H1 (cell line): ENCODE results near the gene SLC25A52. TPM values are rescaled to one million over a fixed set of nuclear protein-coding genes. Genes with fewer than 3 reads are reported as not detected.

Source experiments
- BRCA1 ChIP-seq: IDR thresholded peaks from 2 replicates; pipeline ENCODE4 v1.6.1; 2012; ENCODE audit warnings: low read depth, low read length, improper control_type of control experiment
- CHD7 ChIP-seq: fragments of 300-600 bp; sonication (generic); IDR thresholded peaks from 2 replicates; pipeline ENCODE4 v1.7.1; 2012; ENCODE audit warnings: low read length, moderate library complexity, mild to moderate bottlenecking, inconsistent platforms; ENCODE audit not compliant: insufficient replicate concordance
- HDAC6 ChIP-seq: IDR thresholded peaks from one replicate; pipeline ENCODE4 v1.7.1; 2012; ENCODE audit warnings: low read depth, mild to moderate bottlenecking, inconsistent platforms, low read length, moderate library complexity
- SIN3A ChIP-seq, 2 experiments: IDR thresholded peaks in 1 of 2; conservative IDR thresholded peaks in 1 of 2; 2 replicates each; pipeline ENCODE4 v1.6.1; 2011 to 2012; ENCODE audit warnings: low read length in 2 of 2, improper control_type of control experiment in 1 of 2, low read depth in 1 of 2, mild to moderate bottlenecking in 1 of 2
- polyA plus RNA-seq, 7 experiments: library from polyadenylated mRNA; depleted of rRNA in 3 of 7; stranded (reverse) in 5 of 7; unstranded in 2 of 7; fragments of >200 nt in 5 of 7; fragments of 200-250 nt in 2 of 7; gene quantifications; 1 replicate in 5 of 7; 2 replicates in 1 of 7; 4 replicates in 1 of 7; pipeline versions ENCODE4 v1.2.1 to v1.2.3, GENCODE V29; 2011 to 2013; ENCODE audit warnings: missing spikeins in 2 of 7, mixed read lengths in 2 of 7
- total RNA-seq: library from RNA; stranded (reverse); fragmentation: NEBNext Ultra II Directional; extraction: Animal tissue kit (Norgen Biotek cat#: 25700); gene quantifications from 2 replicates; pipeline ENCODE4 v1.2.1, GENCODE V29; 2021

The SLC25A52 gene
- total and polyA plus RNA-seq, 2 of the 8 experiments (the other 6 are each of a cell fraction or from before 2014, with no cell fraction given) = not detected

DNA sequence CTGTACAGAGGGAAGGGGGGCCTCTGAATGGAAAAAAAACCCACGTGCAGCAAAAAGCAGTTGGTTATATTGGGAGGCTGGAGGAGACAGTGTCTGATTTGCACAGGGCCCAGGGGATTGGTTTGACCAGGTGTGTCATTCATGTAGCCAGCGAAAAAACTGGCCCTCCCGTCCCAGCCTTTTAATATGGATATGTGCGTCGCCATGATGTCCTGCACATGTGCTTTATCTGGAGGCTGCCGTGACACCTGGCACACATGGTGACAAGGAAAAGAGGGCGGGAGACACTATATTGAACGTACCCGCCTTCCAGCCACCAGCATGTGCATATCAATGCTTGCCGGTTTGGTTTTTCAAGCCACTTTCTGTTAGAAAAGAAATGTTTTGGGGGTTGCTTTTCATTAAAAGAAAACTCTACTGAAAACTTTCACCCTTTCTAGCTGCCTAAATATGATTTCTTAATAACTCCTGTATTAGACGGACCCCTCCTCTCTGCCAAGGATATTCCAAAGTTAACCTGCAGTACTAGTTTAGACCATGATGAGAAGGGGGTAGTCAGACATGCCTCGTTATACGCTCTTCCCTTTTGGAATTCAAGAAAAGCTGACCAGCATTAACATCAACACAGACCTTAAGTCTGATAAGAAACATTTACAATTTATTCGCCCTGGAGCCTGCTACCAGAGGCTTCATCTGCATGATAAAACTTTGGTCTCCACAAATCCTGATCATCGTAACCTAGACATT lies 16.2 kb downstream of the SLC25A52 start (continued):
- TF ChIP-seq SIN3A (conservative IDR thresholded peaks at IDR 0.05 in 1 of 2, IDR thresholded peaks at IDR 0.05 in 1 of 2; ENCODE audit: low read depth in 1 of 2, low read length in 2 of 2) = no peak
- TF ChIP-seq BRCA1 = no peak
- no peak for TF ChIP-seq CHD7
- TF ChIP-seq HDAC6 = no peak
